Upper lobe of right lung (tissue), 1 donor: ENCODE measurements around the gene ACSS1. TPM values are rescaled to one million over a fixed set of nuclear protein-coding genes. Genes with fewer than 3 reads are reported as not detected.

ENCODE experiments used
- ATAC-seq: fragments of 200-7000 bp; cut with Tn5 transposase; one replicate; pipeline ENCODE4 v1.9.1; 2020; ENCODE audit warnings: mild to moderate bottlenecking, moderate library complexity
- DNase-seq: peaks from one replicate; pipeline ENCODE4 v3.0.0-alpha.2; 2020
- H3K27ac ChIP-seq: fragments of 200-600 bp; one replicate; pipeline ENCODE4 v1.8.0; 2022
- H3K27me3 ChIP-seq: fragments of 200-600 bp; one replicate; pipeline ENCODE4 v1.8.0; 2022; ENCODE audit warnings: mild to moderate bottlenecking
- H3K36me3 ChIP-seq: fragments of 200-600 bp; one replicate; pipeline ENCODE4 v1.8.0; 2022
- H3K4me1 ChIP-seq: fragments of 200-600 bp; one replicate; pipeline ENCODE4 v1.8.0; 2022
- H3K4me3 ChIP-seq: fragments of 200-600 bp; one replicate; pipeline ENCODE4 v1.8.0; 2022; ENCODE audit warnings: mild to moderate bottlenecking
- H3K9me3 ChIP-seq: fragments of 200-600 bp; one replicate; pipeline ENCODE4 v1.8.0; 2022
- CTCF ChIP-seq: fragments of 200-600 bp; IDR thresholded peaks from one replicate; pipeline ENCODE4 v1.8.0; 2022; ENCODE audit warnings: antibody characterized with exemption
- intact Hi-C: fragments of 100-400 bp; cut with DNase I; formaldehyde crosslinking; loops from one replicate; pipeline ENCODE4 v1.11.0; 2022
- total RNA-seq: library from RNA; stranded (reverse); fragmentation: NEBNext Ultra II Directional; extraction: Animal tissue kit (Norgen Biotek cat#: 25700); gene quantifications from one replicate; pipeline ENCODE4 v1.2.1, GENCODE V29; 2021
- donor health status: DM: no; HTN: yes; CAD: no; lungs with severe emphysema.

ACSS1 gene
- total RNA-seq, 1 donor from 2014 or later, result 37.2 TPM

- Histone ChIP-seq H3K9me3 (no peaks in the 10 kb centered on the region), H3K36me3 (no peaks in the 10 kb centered on the region), H3K27ac (no peak overlapping the region), H3K4me3 (no peak overlapping the region), H3K4me1 (no peaks in the 10 kb centered on the region), H3K27me3 (peaks cover 10% of the 10 kb centered on the region)
- intact Hi-C loops, result loop anchor here (5.0 to 10.0 kb wide), 2 partner anchors 67 to 340 kb away; partner anchors contain the start of gene GINS1
- ATAC-seq (no peak), DNase-seq (peak; percentile 26)
- no peak for TF ChIP-seq CTCF
Measured at GRCh38 chr20:25064561-25065071, 6.7 kb upstream of the ACSS1 start.

DNA sequence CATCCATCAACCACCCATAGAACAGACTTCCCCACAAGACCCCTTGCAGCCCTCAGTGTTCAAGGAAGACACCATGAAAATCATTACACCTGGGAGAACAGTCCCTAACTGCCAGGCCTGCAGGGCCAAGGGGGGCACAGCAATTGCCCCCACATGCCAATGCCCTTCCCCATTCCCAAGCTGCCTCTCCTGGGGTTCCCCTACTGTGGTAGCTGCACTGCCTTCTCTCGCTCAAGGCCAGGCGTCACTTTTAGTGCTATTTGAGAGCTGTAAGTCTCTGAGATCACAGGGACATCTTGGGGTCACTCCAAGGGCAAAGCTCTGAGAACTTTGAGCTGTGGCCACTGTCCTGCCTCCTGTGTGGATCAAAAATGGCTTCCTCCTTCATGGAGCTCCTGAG is 6.0 kb upstream of the ACSS1 start:
- TF ChIP-seq CTCF, result no peak
- ATAC-seq, result no peak
- H3K36me3 ChIP-seq, result no peaks in the 10 kb centered on the region
- peak; percentile 41 for DNase-seq
- H3K27ac ChIP-seq, result no peak overlapping the region
- H3K9me3 ChIP-seq, result no peaks in the 10 kb centered on the region
- peaks cover 4% of the 10 kb centered on the region for H3K4me1 ChIP-seq
- peaks cover 6% of the 10 kb centered on the region for H3K27me3 ChIP-seq
- intact Hi-C loops, result loop anchor here (5.0 to 10.0 kb wide), 2 partner anchors 67 to 341 kb away; partner anchors contain the start of gene GINS1
- H3K4me3 ChIP-seq, result no peak overlapping the region

DNA sequence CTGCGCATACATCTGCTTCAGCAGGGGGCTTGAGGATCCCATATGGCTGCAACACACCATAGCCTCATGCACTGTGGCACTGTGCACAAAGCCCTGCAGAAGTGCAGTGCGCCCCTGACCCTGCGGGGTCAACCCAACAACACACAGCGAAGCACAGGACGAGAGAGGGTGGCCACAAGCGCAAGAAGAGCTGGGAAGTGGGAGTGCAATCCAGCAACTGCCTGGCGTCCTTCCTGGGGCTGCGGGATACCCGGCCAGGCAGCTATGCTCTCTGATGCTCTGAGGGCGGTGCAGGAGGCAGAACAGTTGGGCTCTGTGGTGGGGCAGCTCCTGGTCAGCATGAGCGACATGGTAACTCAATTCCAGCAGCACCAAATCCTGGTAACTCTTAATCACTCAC is 5.6 kb upstream of the ACSS1 start:
- ATAC-seq (no peak), DNase-seq (peak; percentile 51)
- intact Hi-C loops, result loop anchor here (5.0 to 10.0 kb wide), 2 partner anchors 66 to 341 kb away; partner anchors contain the start of gene GINS1
- H3K4me3 ChIP-seq, result no peak overlapping the region
- no peak for TF ChIP-seq CTCF
- H3K36me3 ChIP-seq, result no peaks in the 10 kb centered on the region
- H3K27me3 ChIP-seq, result peaks cover 6% of the 10 kb centered on the region
- no peak overlapping the region for H3K27ac ChIP-seq
- no peaks in the 10 kb centered on the region for H3K9me3 ChIP-seq
- H3K4me1 ChIP-seq, result peaks cover 8% of the 10 kb centered on the region

DNA sequence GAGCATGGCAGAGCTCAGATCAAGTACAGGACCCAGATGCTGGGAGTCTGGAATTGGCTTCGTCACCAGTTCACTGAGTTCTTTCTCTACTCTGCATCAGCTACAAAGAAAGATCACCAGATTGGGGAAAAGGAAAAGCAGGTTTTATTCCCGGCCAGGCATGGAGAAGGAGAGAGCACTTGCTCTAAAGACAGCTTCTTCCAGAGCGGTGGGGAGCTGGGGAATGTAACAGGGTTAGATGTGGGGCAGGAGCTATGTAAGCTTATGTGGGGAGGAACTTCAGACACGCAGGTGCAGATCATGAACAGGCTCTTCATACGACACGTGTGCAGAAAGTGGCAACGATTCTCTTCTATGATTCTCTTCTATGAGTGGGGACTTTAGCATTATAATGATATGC is 4.9 kb upstream of the ACSS1 start:
- ATAC-seq (no peak), DNase-seq (no peak)
- no peaks in the 10 kb centered on the region for H3K9me3 ChIP-seq
- intact Hi-C loops, result loop anchor here (5.0 to 10.0 kb wide), 2 partner anchors 66 to 342 kb away; partner anchors contain the start of gene GINS1
- H3K36me3 ChIP-seq, result no peaks in the 10 kb centered on the region
- no peak overlapping the region for H3K4me3 ChIP-seq
- TF ChIP-seq CTCF, result no peak
- H3K27ac ChIP-seq, result no peak overlapping the region
- H3K27me3 ChIP-seq, result peaks cover 1% of the 10 kb centered on the region
- peaks cover 8% of the 10 kb centered on the region for H3K4me1 ChIP-seq

DNA sequence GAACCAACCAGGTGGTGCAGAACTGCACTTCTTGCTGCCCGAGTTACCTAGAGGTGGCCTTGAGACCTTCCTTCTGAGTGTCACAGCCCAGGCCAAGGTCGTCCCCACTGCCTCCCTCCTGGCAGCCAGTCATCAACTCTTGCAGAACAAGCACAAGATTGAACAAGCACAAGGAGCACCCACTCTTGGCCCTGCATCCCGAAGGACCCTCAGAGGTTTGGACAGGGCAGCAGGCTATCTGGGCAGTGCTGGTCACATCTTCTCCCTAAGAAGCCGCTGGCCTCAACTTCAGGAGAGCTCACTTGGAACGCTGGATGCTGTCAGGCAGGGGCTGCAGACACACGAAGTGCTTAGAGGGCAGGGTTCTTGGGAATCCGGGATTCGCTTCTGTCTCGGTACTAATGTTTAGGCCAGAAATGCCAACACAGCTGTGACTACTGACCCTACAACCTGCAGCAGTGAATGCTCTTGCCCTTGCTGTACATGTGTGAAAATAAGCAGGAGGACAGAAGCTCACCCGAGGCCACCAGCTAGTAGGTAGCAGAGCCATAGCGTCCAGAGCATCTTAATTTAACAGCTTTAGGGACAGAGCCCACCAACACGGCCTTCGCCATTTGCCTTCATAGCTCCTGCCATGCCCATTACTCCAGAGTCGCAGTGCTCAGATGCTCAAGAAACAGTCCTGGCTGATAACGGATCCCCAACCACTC is 4.0 kb upstream of the ACSS1 start:
- Histone ChIP-seq H3K4me1 (peaks cover 8% of the 10 kb centered on the region), H3K9me3 (no peaks in the 10 kb centered on the region), H3K4me3 (no peak overlapping the region), H3K36me3 (no peaks in the 10 kb centered on the region), H3K27ac (no peak overlapping the region), H3K27me3 (no peaks in the 10 kb centered on the region)
- DNase-seq (peak; percentile 37), ATAC-seq (no peak)
- intact Hi-C loops, result loop anchor here (5.0 to 10.0 kb wide), 2 partner anchors 65 to 343 kb away; partner anchors contain the start of gene GINS1
- no peak for TF ChIP-seq CTCF
